Activated T-cell treated with anti-CD3 and anti-CD28 coated beads, Interleukin-2, amount 50 U/mL, for 1 hour (primary cell): ENCODE results near the gene CCT6B.

Experiments
- DNase-seq: peaks from one replicate; pipeline ENCODE4 v3.0.0-alpha.2; 2020

CCT6B gene

GRCh38 chr17:34883106-34884000 lies 77.9 kb downstream of the CCT6B start:
- no peak for DNase-seq

- no peak for DNase-seq
These were observed 82.1 kb downstream of the CCT6B start for GRCh38 chr17:34879146-34879545.
